Stimulated activated CD8-positive, alpha-beta memory T cell treated with anti-CD3 and anti-CD28 coated beads, Interleukin-4, amount 100 ng/mL, for 24 hours (primary cell): ENCODE results near the gene PRR16.

Source experiments
- DNase-seq: peaks from one replicate; pipeline ENCODE4 v3.0.0-alpha.2; 2020; ENCODE audit warnings: low read depth

PRR16 gene

DNA sequence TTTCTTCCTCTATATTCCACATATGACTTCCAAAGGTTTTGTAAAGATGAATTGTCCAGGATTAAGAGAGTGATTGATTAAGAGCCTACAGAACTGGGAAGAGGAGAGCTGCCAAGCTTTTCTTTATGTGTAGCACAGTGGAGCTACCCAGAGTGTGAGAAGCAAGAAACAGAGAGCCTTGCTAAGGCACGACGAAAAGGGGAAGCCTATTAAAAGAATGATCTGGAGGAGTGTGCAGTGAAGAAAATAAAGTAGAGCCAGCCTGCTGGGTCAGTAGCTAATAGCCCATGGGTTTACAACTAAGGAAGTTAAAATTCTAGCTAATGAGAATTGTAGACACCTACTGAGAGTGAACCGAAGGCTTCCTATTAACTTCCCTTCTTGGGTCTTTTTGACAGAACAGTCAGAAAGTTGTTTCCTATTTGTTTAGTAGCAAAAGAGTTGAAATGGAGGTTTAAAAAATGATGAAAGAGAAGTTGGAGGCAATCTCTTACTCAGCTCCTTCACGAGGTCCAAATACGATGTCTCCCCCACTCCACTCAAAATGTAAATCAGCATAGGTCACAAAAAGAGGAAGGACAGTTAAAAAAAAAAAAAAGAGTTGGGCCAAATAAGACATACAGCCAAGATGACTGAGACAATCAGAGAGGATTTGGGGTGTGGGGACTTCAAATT lies 957 bp upstream of the PRR16 start:
- DNase-seq: no peak

DNA sequence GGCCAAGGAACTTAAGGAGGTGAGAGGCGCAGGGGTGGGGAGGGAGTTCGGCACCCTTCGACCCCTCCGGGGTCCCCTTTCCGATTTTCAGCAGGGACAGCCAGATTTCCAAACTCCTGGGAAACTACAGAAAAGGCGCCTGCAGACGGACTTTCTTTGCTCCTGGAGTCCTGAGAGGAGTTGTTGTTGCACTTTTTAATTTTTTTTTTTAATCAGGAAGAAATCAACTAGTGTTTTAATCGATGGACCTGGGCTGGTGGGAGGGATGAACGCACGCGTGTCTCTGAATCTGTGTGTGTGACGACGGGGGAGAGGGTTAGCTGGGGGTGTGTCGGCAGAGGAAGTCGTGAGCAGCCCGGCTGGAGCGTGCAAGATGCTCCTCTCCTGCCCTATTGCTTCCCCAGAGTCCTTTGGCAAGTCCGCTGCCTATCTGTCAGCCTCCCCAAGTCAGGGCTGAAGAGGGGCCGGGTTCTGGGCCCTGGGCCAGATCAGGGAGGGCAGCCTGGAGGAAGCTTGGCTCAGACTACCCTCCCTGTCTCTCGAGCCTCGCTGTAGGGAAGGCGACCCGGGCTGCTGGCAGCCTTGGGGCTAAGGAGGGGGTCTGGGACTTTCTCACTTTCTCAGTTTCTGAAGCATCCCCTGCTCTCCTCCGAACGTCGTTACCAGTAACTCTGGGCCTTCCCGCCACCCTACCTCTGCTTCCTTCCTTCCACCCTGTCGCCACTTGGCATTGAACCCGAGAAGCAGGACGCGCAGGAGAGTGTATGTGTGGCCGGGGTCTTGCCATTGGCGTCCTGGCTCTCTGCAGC lies 731 bp downstream of the PRR16 start:
- no peak for DNase-seq

DNA sequence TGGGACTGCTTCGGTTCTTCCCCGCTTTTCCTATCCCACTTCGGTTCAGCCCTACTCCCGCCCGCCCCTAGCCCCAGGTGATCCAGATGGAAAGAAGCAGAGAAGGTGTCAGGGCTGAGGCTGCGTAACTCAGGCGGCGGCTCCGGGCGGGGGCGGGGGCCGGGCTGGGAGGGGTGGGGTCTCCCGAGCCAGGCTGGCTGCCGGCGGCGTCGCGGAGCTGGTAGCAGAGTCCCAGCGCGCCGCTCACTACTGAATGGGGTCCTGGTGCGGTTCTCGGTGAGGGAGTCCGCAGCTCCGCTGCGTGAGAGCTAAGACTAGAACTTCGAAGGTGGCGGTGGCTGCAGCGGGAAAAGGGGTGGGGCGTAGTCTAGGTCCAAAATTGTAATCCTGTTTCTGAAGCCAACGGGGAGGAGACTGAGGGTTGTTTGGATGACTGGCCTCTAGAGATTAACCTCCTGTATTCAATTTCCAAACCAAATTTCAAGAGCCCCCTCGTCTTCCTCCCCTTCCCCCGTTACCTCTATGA lies 1.4 kb downstream of the PRR16 start:
- DNase-seq: no peak

DNA sequence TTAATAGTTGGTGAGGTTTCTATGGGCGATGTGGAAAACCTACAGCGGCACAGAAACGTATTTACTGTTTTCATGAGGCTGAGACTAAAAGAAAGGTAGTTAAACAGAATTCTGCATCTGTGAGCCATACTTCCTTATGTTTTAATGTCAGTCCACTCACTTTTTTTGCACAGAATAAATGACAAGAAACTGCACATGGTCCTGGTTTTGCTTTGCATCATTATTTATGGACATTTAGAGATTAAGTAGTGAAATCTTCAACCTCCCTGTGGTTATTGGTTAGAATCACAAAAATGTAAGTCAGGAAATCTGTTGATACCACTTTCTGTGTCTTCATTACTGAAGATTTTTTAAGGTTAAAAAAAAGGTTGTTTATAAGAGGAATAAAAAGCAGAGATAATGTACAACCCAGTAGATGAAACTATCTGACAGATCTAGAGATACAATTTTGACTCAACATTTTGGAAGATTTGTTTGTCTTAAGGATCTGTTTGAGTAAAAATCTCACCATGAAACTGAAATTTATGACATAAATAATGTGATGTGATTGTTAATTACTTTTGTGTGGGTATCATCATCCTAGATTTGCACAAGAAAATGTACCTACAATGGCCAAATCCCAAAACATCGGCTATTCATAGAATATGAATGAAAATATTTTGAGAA lies 2.4 kb downstream of the PRR16 start:
- no peak for DNase-seq

DNA sequence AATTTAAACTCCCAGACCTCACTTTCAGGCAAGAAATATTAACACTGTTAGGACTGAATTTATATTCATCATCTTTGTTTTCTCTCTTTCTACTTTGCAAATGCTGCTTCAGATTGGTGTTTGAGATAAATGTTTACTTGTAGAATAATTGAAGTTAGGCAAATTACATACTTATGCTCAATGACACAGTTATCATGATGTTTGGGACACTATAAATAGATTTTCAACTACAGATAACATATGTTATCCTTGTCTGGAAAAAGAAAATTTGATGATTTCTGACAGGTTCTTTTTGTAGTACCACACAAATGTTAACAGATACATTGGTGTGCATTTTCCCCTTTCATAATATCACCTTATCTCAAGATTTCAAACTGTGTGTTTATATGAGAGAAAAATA lies 7.9 kb downstream of the PRR16 start:
- DNase-seq: no peak

DNA sequence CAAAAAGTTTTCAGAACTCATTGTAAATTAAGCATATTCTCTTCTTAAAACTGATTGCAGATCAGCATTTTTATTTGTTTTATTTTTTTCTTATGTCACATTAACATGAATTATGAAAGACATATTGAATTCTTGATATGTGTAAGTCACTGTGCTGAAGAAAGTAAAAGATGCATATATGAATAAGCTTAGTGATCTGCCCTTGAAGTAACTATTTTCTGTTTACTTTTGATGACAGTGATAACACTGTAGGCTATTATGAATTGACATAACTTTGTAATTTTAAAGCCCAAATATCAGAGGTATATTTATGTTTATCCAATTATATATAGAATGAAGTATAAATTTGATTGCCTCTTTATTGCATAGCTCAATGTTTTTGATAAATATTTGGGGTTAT lies 8.8 kb downstream of the PRR16 start:
- DNase-seq: no peak

DNA sequence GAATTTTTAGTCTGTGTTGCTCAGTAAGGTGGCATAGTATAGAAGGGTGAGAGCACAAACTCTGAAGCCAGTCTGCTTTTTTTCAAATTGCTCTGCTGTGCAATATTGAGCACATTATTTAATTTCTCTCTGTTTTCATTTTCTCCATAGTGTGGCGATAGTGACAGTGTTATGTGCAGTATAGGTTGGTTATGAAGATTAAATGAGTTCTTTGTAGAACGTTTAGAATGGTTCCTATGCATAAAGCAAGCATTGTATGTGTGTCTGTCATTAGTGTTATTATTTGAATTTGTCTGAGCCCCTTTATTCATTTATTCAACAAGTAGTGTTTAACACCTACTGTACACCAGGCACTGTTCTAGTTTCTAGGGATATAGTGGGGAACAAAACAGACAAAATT lies 9.2 kb downstream of the PRR16 start:
- no peak for DNase-seq

DNA sequence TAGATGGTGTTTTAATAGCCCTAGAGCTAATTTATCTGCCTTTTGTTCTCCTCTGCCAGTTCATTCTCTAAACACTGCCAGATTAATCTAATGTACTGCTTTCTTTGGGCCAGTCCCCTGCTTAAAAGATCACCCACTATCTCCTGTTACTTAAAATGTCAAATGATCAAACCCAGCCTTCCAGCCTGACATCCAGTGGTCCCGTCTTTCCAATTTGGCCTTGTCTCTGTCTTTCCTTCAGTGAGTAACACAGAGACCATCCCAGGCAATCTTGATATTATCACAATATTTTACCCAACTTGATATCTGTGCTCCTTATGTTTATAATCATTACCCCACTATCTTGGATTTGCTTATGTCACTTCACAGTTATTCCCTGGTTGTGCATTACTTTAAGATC lies 12.0 kb downstream of the PRR16 start:
- no peak for DNase-seq

DNA sequence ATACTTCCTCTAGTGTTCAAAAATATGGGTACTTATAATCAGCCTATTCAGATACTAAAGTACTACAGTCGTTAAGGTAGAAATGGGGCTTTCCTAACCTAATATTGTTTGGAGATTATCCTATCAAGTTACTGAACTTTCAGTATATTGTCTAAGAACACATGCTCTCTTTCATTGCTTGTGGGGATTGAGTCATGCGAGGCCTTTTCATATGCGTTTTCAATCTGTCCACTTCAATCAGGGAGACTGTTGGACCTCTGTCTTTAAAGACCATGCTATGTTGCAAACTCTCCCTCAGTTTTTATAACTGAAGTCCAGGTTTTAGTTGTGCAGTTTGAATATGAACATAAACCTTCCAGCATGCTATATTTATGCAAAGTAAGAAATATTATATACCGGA lies 15.0 kb downstream of the PRR16 start:
- DNase-seq: no peak

DNA sequence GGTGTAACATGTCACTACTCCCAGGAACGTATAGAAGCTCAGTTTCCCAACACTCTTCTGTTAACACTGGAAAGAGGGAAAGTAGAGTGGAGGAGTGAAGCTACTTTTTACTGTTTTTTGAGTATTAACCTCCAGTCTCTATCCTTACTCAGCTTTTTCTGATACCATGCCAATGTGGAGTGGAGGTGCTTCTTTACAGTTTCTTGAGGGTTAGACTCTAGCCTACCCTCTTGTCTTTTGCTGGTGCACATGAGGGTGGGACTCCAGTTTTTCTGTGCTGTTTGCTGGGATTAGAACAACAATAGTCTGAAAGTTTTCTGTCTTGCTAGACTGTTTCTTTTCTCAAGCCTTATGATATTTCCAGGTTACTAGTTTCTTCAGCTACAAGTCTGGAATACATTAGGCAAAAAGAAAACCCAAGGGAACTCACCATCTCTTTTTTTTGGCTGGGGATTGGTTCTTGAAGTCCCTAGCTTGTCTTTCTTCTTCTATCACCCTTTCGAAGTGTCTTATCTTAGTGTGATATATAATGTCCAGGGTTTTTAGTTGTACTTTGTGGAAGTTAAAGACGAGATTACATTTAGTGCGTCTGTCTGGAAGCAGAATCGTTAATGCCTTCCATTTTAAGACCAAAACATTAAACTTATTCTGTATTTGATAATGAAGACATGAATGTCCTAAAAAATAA lies 35.9 kb downstream of the PRR16 start:
- DNase-seq: no peak

DNA sequence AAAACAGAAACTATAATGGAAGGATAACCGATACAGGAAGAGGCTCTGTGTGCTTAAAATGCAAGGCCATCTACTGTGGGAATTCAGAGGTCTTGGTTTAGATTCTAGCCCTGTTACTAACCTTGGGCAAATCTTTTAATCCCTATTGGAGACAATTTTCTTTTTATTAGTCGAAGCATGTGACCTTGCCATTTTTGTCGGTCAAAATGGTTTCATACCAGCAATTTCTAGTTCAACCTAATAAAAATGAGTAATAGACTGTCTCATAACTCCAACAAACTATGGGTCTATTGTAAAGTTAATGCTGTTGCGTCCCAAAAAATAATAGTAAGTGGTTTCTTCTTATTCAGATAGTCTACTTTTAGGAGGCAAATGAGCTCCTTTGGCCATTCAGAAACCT lies 38.4 kb downstream of the PRR16 start:
- DNase-seq: no peak

DNA sequence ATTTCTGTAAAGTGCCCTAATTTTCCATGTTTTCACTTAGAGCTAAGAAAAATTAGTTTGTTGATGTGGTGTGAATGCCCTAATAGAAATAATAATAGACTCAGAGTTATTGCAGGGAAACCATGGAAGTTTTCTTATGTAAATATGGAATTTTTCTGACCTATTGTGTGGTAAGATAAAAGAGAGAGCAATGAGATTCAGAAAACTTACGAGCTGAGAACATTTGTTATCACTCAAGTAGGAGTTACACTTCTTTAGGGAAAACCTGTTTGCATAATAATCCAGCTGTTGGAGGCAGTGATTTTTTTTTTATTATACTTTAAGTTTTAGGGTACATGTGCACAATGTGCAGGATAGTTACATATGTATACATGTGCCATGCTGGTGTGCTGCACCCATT lies 39.2 kb downstream of the PRR16 start:
- no peak for DNase-seq

DNA sequence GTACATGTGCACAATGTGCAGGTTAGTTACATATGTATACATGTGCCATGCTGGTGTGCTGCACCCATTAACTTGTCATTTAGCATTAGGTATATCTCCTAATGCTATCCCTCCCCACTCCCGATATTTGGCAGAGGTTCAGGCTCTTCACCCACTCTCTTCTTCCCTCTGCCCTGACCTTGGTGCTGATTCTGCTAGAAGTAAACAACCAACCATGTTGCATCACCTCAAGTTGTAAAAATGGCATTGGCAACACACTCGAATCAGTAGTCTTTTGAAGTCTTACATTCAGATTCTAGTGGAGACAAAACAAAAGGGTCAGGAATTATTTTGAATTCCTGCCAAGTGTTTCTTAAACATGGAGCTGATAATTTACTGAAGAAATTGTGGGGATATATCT lies 40.0 kb downstream of the PRR16 start:
- no peak for DNase-seq

DNA sequence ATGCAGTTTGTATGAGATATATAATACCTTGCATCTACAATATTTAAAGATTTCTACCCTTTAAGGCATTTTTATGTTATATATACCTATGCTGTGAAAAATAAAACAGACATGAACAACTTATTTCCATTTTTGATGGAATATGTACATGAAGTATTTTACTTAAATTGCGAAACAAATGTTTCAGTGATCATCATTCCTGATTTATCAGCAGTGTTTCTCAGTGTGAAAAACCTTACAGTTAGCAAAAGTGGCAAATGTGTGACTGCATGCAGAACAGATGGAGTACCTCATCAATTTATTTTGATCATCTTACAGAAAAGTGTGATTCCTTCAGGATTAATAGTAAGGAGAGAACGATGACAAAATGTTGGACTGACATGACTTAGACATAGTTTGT lies 43.1 kb downstream of the PRR16 start:
- DNase-seq: no peak

DNA sequence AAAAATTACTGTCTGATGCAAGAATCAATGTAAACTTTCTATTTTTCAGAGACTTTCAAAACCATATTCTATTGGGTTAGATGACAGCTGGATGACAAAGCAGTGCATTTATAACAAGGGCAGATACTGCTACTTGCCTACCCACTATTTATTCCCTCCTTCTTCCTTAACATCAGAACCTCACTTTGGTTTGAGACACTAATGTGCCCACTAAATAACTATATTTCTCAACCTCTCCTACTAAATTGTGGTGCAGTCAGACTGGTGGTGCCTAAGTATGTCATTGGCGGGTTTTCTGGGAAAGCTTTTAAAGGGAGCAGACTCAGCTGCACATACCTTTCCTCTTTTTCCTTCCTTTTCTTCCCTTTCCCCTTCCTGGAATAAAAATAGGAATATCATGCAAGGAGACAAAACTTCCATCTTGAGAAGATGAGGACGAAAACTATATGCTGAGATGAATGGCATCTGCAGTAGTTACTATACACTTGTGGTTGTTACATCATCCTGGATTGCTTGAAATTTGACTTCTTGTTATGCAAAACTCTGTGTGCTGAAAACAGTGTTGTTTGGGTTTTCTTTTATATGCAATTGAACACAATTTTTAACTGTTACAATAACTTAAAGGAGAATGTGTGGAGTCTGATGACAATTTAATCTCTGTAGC lies 43.8 kb downstream of the PRR16 start:
- DNase-seq: no peak

DNA sequence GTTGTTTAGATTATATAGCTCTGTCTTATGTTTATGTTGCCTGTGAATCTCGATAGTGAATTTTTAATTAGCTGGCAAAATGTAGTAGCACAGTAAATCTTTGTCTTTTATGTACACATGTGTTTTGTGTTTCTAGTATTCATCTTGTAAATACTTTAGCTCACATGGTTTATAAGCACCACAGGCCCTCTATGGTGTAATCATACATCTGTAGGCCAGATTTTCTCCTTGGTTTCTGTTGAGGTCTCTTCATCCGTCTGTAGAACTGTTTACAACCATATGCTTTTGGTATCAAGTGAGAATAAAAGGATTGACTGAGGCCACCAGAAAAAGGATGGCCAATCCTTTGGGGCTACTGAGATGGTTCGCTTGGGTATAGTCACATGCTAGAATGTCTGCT lies 45.0 kb downstream of the PRR16 start:
- no peak for DNase-seq

DNA sequence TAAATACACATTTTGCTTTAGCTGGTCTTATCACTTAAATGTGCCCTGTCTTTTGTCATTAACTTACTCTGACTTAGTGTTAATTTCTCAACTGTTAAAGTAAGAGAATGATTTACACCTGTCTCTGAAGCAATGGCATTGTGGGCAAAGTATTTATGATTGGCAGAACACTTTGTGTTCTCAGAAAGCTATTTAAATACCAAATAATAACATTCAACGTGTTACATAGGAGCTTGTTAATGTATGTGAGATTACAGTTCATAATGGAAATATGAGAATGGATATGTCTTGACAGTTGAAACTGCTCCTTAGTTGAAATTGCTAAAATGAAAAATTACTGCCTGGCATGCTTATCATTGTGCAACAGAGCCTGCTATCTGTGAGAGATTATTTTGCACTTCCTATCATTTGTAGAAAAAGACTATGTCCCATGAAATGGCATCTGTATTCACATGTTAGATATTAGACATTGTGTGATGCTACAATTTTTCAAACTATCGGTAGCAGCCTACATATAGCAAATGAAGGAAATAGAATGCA lies 46.1 kb downstream of the PRR16 start:
- no peak for DNase-seq

DNA sequence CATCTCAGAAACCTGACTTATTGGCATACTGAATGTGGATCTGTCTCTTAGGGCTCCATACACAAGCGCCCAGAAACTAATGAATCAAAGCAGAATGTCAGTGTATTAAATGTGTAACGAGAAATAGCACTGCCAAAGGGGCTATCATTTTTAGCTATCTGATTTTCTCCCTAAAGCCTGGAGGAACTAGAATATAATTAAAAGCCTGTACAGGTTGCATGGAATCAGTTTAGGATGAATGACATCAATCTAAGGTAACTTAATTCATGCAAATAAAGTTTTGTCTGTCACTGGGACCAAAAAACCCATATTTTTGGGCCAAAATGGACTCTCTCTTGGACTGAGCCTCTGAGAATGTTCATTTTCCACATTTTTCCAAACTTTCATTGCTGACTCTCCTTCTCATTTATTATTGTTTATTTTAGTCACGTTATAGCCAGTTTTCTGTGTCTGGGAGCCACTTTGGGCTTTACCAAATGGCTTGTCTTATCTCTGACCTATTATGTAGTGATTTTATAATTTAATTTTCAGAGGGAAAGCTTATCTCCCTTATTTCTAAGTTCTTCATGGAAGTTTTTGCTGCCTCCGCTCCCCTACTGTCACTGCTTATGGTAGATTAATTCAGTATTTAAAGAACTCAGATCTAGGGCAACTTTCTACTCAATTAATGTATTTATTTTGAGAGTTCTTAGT lies 47.0 kb downstream of the PRR16 start:
- DNase-seq: no peak

DNA sequence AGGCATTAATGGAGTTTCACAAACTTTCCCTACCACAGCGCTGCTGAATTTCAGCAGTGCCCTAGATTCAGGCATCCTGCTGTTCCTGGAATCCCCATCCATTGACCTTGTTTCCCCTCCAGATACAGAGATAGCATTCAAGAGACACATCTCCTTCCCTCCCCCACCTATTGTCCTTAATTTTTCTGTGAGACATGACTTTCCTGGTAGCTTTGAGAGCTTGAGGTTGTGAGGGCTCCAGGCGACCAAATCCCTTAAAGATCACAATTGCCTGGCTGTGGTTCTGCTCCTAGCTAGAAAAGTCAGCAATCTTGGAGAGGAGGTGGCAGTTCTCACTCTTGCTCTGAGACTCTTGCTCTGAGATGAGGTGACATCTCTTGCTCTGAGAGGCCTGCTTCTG lies 48.0 kb downstream of the PRR16 start:
- no peak for DNase-seq

DNA sequence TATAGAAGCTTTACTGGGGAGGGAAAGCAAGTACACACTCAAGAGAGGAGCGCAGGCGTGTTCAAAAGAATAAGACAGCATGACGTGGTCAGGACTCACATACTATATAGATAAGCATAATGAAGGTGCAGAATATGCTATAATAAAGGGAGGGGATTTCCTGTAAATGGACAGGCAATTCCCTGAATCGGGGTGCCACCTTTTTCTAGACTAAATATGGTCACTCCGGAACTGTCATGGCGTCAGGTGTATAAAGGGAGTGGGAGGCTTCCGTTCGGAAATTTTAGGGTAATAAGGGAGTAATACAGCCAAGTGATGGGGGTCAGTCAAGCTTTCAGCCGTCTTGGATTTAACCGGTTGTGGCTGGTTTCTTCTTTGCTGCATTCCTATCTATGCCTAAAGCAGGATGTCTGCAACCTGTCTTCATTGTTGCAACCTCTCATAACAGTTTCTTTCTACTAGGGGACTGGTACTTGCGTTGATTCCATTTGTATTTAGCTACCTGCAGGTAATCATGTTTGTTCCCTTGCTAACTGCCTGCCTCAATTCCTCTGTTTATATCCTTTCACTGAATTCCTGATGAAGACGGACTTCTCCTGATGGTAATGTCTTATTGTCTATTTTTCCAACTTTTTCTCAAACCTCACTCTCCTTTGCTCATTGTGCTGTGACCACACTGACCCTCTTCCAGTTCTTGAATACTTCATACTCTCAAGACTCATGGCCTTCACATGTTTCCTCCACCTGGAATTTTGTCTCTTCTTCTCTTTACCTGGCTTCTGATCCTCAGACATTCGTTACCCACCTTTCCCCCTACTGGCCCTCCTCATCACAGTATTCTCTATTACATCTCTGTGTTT lies 48.9 kb downstream of the PRR16 start:
- DNase-seq: no peak
